HepG2 (cell line): ENCODE measurements around the gene LAMB4.

ENCODE experiments used
- JUN ChIP-seq: sonication (generic); formaldehyde crosslinking; IDR thresholded peaks from 2 replicates; pipeline ENCODE4 v1.4.0; 2020; ENCODE audit warnings: mild to moderate bottlenecking, missing genetic modification reagents
- PHF8 ChIP-seq: sonication (generic); formaldehyde crosslinking; IDR thresholded peaks from 2 replicates; pipeline ENCODE4 v1.5.0; 2020; ENCODE audit warnings: missing genetic modification reagents
- ZNF230 ChIP-seq: sonication (generic); formaldehyde crosslinking; IDR thresholded peaks from 2 replicates; pipeline ENCODE4 v1.4.0; 2020; ENCODE audit warnings: mild to moderate bottlenecking, missing genetic modification reagents
- ZNF609 ChIP-seq: sonication (generic); formaldehyde crosslinking; IDR thresholded peaks from 2 replicates; pipeline ENCODE4 v1.4.0; 2020; ENCODE audit warnings: mild to moderate bottlenecking, missing genetic modification reagents, borderline replicate concordance
- TF ChIP-seq, protein P1 (sequence below): sonication (generic); formaldehyde crosslinking; IDR thresholded peaks from 2 replicates; pipeline ENCODE4 v1.8.0; 2022; ENCODE audit warnings: mild to moderate bottlenecking, missing genetic modification reagents, moderate library complexity
- TF ChIP-seq, protein P2 (sequence below): sonication (generic); formaldehyde crosslinking; IDR thresholded peaks from 2 replicates; pipeline ENCODE4 v1.4.0; 2020; ENCODE audit warnings: mild to moderate bottlenecking, missing genetic modification reagents
- TF ChIP-seq, protein P3 (sequence below): IDR thresholded peaks from 2 replicates; pipeline ENCODE4 v1.6.1; 2012; ENCODE audit warnings: inconsistent platforms

DNA sequence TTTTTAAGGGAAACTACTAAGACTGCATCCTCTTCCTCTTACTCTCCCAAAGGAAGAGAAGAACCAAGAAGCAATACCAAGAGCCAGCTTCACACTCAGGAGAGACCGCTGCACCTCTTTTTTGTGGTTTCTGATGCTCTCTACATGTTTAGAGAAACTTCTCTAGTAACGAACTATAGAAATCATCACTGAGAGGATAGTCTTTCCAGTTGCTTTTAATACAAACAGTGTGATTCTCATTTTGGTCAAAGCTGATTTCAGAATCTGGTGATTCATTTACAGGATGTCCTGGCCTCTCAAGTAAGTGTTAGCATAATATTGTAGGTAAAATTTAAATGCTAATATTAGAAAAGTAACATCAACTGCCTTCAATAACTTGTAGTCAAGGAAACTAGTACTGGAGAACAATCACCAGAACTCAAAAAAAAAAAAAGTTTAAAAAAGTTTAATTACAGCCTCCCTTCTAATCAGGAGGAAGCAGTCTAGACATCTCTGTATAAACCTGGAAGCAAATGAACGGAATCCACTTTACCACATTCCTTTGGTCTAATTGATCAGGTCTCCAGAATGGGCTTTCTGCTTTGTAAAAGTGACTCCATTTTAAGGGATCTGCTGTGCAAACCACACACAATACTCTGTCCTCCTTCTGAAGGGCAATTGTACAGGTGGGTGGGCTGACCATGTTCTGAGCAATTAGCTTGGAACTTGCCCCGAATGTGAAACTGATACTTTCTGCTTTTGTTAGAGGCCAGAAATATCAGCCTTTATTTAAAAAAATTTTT is 130.2 kb downstream of the LAMB4 start:
- TF ChIP-seq, protein P1, sequence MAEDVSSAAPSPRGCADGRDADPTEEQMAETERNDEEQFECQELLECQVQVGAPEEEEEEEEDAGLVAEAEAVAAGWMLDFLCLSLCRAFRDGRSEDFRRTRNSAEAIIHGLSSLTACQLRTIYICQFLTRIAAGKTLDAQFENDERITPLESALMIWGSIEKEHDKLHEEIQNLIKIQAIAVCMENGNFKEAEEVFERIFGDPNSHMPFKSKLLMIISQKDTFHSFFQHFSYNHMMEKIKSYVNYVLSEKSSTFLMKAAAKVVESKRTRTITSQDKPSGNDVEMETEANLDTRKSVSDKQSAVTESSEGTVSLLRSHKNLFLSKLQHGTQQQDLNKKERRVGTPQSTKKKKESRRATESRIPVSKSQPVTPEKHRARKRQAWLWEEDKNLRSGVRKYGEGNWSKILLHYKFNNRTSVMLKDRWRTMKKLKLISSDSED (CRISPR knock-in tag), result no peak
- TF ChIP-seq, protein P2, sequence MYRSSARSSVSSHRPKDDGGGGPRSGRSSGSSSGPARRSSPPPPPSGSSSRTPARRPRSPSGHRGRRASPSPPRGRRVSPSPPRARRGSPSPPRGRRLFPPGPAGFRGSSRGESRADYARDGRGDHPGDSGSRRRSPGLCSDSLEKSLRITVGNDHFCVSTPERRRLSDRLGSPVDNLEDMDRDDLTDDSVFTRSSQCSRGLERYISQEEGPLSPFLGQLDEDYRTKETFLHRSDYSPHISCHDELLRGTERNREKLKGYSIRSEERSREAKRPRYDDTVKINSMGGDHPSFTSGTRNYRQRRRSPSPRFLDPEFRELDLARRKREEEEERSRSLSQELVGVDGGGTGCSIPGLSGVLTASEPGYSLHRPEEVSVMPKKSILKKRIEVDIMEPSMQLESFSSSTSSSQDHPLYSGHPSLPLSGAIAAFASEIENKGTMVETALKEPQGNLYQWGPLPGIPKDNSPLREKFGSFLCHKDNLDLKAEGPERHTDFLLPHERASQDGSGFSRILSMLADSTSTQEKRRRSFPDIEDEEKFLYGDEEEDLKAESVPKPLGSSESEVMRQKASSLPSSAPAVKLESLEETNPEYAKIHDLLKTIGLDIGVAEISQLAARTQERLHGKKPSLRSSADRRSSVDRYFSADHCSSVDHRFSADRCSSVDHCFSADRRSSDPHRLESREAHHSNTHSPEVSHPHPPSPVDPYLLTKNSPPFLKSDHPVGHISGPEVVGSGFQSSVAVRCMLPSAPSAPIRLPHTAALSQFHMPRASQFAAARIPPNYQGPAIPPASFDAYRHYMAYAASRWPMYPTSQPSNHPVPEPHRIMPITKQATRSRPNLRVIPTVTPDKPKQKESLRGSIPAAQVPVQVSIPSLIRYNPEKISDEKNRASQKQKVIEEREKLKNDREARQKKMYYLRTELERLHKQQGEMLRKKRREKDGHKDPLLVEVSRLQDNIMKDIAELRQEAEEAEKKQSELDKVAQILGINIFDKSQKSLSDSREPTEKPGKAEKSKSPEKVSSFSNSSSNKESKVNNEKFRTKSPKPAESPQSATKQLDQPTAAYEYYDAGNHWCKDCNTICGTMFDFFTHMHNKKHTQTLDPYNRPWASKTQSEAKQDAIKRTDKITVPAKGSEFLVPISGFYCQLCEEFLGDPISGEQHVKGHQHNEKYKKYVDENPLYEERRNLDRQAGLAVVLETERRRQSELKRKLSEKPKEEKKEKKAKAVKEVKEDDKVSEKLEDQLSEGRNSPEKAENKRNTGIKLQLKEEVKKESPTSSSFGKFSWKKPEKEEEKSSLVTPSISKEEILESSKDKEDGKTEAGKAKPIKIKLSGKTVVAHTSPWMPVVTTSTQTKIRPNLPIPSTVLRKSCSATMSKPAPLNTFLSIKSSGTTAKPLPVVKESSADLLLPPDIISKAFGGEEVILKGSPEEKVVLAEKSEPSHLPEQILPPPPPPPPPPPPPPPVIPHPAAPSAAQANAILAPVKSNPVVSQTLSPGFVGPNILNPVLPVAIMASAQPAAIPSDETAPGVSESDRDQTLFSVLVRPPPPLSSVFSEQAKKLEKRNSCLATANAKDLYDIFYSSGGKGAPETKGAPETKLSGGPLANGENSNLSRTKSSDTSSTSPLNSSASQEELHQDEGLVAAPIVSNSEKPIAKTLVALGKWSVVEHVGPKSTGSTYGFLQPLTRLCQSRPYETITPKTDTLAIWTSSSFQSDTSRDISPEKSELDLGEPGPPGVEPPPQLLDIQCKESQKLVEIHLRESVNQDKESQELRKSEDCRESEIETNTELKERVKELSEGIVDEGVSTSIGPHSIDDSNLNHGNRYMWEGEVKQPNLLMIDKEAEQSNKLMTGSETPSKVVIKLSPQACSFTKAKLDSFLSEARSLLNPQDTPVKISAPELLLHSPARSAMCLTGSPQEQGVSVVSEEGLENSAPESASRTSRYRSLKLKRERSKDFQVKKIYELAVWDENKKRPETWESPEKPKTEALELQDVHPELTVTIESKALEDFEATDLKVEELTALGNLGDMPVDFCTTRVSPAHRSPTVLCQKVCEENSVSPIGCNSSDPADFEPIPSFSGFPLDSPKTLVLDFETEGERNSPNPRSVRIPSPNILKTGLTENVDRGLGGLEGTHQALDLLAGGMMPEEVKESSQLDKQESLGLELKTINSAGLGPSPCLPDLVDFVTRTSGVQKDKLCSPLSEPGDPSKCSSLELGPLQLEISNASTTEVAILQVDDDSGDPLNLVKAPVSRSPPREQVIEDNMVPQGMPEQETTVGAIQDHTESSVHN (CRISPR knock-in tag), result no peak
- no peak for TF ChIP-seq ZNF230 (CRISPR knock-in tag)
- TF ChIP-seq JUN, result no peak
- TF ChIP-seq, protein P3, sequence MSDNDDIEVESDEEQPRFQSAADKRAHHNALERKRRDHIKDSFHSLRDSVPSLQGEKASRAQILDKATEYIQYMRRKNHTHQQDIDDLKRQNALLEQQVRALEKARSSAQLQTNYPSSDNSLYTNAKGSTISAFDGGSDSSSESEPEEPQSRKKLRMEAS, result no peak
- no peak for TF ChIP-seq ZNF609 (CRISPR knock-in tag)
- no peak for TF ChIP-seq PHF8 (CRISPR knock-in tag)
